GM18511 (cell line): ENCODE measurements around the gene CTNNA2.

Experiments used
- ATAC-seq: cut with Tn5 transposase; IDR thresholded peaks from one replicate; pipeline ENCODE4 v1.9.1; 2021; ENCODE audit warnings: mild to moderate bottlenecking, moderate library complexity; ENCODE audit not compliant: unreplicated experiment

The CTNNA2 gene

GRCh38 chr2:79611448-79612016 lies 98.7 kb downstream of the CTNNA2 start:
- ATAC-seq: no peak

GRCh38 chr2:79612999-79613398 lies 100.1 kb downstream of the CTNNA2 start:
- no peak for ATAC-seq

- ATAC-seq: no peak
Measured at GRCh38 chr2:79619442-79619841, 106.6 kb downstream of the CTNNA2 start.

- no peak for ATAC-seq
Measured at GRCh38 chr2:79619976-79620375, 107.1 kb downstream of the CTNNA2 start.

GRCh38 chr2:79620679-79621078 lies 107.8 kb downstream of the CTNNA2 start:
- ATAC-seq: no peak

- no peak for ATAC-seq
Measured at GRCh38 chr2:79621252-79621651, 108.4 kb downstream of the CTNNA2 start.

GRCh38 chr2:79621755-79622154 lies 108.9 kb downstream of the CTNNA2 start:
- ATAC-seq: no peak

- ATAC-seq: no peak
Measured at GRCh38 chr2:79622508-79622907, 109.7 kb downstream of the CTNNA2 start.

GRCh38 chr2:79627237-79627636 lies 114.4 kb downstream of the CTNNA2 start:
- ATAC-seq: no peak

- no peak for ATAC-seq
Measured at GRCh38 chr2:79630060-79630459, 117.2 kb downstream of the CTNNA2 start.

- no peak for ATAC-seq
Measured at GRCh38 chr2:79630972-79631557, 118.2 kb downstream of the CTNNA2 start.

- no peak for ATAC-seq
Measured at GRCh38 chr2:79638410-79638809, 125.6 kb downstream of the CTNNA2 start.

GRCh38 chr2:79638954-79639353 lies 126.1 kb downstream of the CTNNA2 start:
- ATAC-seq: no peak

GRCh38 chr2:79640001-79640400 lies 127.2 kb downstream of the CTNNA2 start:
- ATAC-seq: no peak

- no peak for ATAC-seq
Measured at GRCh38 chr2:79649531-79649930, 136.7 kb downstream of the CTNNA2 start.

GRCh38 chr2:79660557-79660956 lies 147.7 kb downstream of the CTNNA2 start:
- ATAC-seq: no peak

- ATAC-seq: no peak
Measured at GRCh38 chr2:79665091-79665490, 152.2 kb downstream of the CTNNA2 start.

- no peak for ATAC-seq
Measured at GRCh38 chr2:79666430-79666829, 153.6 kb downstream of the CTNNA2 start.

GRCh38 chr2:79669714-79670113 lies 156.9 kb downstream of the CTNNA2 start:
- ATAC-seq: no peak

- ATAC-seq: no peak
Measured at GRCh38 chr2:79670198-79670597, 157.3 kb downstream of the CTNNA2 start.

GRCh38 chr2:79686884-79687283 lies 174.0 kb downstream of the CTNNA2 start:
- ATAC-seq: no peak

- ATAC-seq: no peak
Measured at GRCh38 chr2:79695248-79695647, 182.4 kb downstream of the CTNNA2 start.

GRCh38 chr2:79697200-79697599 lies 184.3 kb downstream of the CTNNA2 start:
- no peak for ATAC-seq
